Measurements from ENCODE around the gene LTBP3. TPM values are rescaled to one million over a fixed set of nuclear protein-coding genes. Genes with fewer than 3 reads are reported as not detected.

LTBP3 gene
- total and polyA plus RNA-seq, 9 of the 15 experiments (the other 6 are each of a cell fraction or from before 2014, with no cell fraction given), result 0.06 to 20.5 (median 4.8) TPM

- TF ChIP-seq NCOA2 (IDR thresholded peaks at IDR 0.05; ENCODE audit: partially characterized antibody in 2 of 2) (no peak), BACH1 (tag; IDR thresholded peaks at IDR 0.05) (peak; percentile 7; the same call in 1 of the 2 replicates), GTF3C2 (IDR thresholded peaks at IDR 0.05; ENCODE audit: borderline replicate concordance, extremely low read depth, insufficient read length) (no peak), ZNF76 (CRISPR knock-in tag; IDR thresholded peaks at IDR 0.05; ENCODE audit: borderline replicate concordance) (no peak), SAFB (IDR thresholded peaks at IDR 0.05; ENCODE audit: borderline replicate concordance, low read depth, low read length) (no peak), U2AF2 (optimal IDR thresholded peaks at IDR 0.05; ENCODE audit: low read depth, low read length) (no peak), ZNF121 (CRISPR knock-in tag; conservative IDR thresholded peaks at IDR 0.05) (no peak), SIRT6 (IDR thresholded peaks at IDR 0.05; ENCODE audit: low read depth, low read length) (no peak), STAT5A (IDR thresholded peaks at IDR 0.05; ENCODE audit: borderline replicate concordance, low read length) (no peak; the same call in 1 of the 2 replicates), RUNX1 (IDR thresholded peaks at IDR 0.05; ENCODE audit: low read depth) (no peak), ZBTB17 (CRISPR knock-in tag; IDR thresholded peaks at IDR 0.05) (no peak), HMGN3 (IDR thresholded peaks at IDR 0.05; ENCODE audit: borderline replicate concordance, extremely low read depth, insufficient read length, low read depth, low read length) (no peak), FOSL1 (tag; conservative IDR thresholded peaks at IDR 0.05) (no peak), TARDBP (IDR thresholded peaks at IDR 0.05) (no peak), SIN3A (IDR thresholded peaks at IDR 0.05; ENCODE audit: borderline replicate concordance in 2 of 2, control insufficient read depth in 1 of 2, low read depth in 2 of 2, low read length in 2 of 2) (no peak), MTF1 (CRISPR knock-in tag; IDR thresholded peaks at IDR 0.05; ENCODE audit: borderline replicate concordance) (no peak), SETDB1 (IDR thresholded peaks at IDR 0.05; ENCODE audit: low read length) (no peak), ZNF436 (CRISPR knock-in tag; IDR thresholded peaks at IDR 0.05) (peak; percentile 83), ARNT (IDR thresholded peaks at IDR 0.05) (no peak), MCM5 (IDR thresholded peaks at IDR 0.05; ENCODE audit: low read depth) (no peak), SP2 (IDR thresholded peaks at IDR 0.05; ENCODE audit: extremely low read depth, low read depth, low read length, poor library complexity, severe bottlenecking) (no peak), MEF2D (tag; conservative IDR thresholded peaks at IDR 0.05; ENCODE audit: low read depth) (no peak), ZBTB5 (IDR thresholded peaks at IDR 0.05) (peak; percentile 64; the same call in 1 of the 2 replicates), LARP7 (IDR thresholded peaks at IDR 0.05) (peak; percentile 100), PHB2 (IDR thresholded peaks at IDR 0.05; ENCODE audit: low read depth) (no peak), NR2C1 (IDR thresholded peaks at IDR 0.05) (no peak), NR2C1 (tag; IDR thresholded peaks at IDR 0.05) (no peak)
Measured at GRCh38 chr11:65499713-65500386, 58.3 kb downstream of the LTBP3 start (continued).
